Measurements from ENCODE around the gene MTA1.

Gene MTA1

GRCh38 chr14:105478398-105479251 lies 59.0 kb downstream of the MTA1 start:
- no peak for DNase-seq (ENCODE audit: low read depth)
- no peak overlapping the region for H3K4me3 ChIP-seq (ENCODE audit: low read depth, low read length)
- no peak for TF ChIP-seq CTCF (IDR thresholded peaks at IDR 0.05; ENCODE audit: low read depth, low read length)
- no peak for TF ChIP-seq POLR2A (IDR thresholded peaks at IDR 0.05; ENCODE audit: extremely low read depth, insufficient read length)
- TF ChIP-seq MYC (IDR thresholded peaks at IDR 0.05; ENCODE audit: low read depth, low read length), result no peak
- TF ChIP-seq MAX (IDR thresholded peaks at IDR 0.05; ENCODE audit: low read depth, low read length), result no peak

GRCh38 chr14:105479431-105480158 lies 60.0 kb downstream of the MTA1 start:
- no peak for DNase-seq (ENCODE audit: low read depth)
- H3K4me3 ChIP-seq (ENCODE audit: low read depth, low read length), result no peak overlapping the region
- TF ChIP-seq POLR2A (IDR thresholded peaks at IDR 0.05; ENCODE audit: extremely low read depth, insufficient read length) (no peak), MYC (IDR thresholded peaks at IDR 0.05; ENCODE audit: low read depth, low read length) (no peak), MAX (IDR thresholded peaks at IDR 0.05; ENCODE audit: low read depth, low read length) (no peak), CTCF (IDR thresholded peaks at IDR 0.05; ENCODE audit: low read depth, low read length) (no peak)

- DNase-seq (ENCODE audit: low read depth), result no peak
- no peak for TF ChIP-seq CTCF (IDR thresholded peaks at IDR 0.05; ENCODE audit: low read depth, low read length)
- no peak for TF ChIP-seq POLR2A (IDR thresholded peaks at IDR 0.05; ENCODE audit: extremely low read depth, insufficient read length)
- no peak for TF ChIP-seq MAX (IDR thresholded peaks at IDR 0.05; ENCODE audit: low read depth, low read length)
- TF ChIP-seq MYC (IDR thresholded peaks at IDR 0.05; ENCODE audit: low read depth, low read length), result no peak
- no peak overlapping the region for H3K4me3 ChIP-seq (ENCODE audit: low read depth, low read length)
Measured at GRCh38 chr14:105480199-105480746, 60.6 kb downstream of the MTA1 start.

- H3K4me3 ChIP-seq (ENCODE audit: low read depth, low read length), result no peak overlapping the region
- TF ChIP-seq POLR2A (IDR thresholded peaks at IDR 0.05; ENCODE audit: extremely low read depth, insufficient read length) (no peak), MAX (IDR thresholded peaks at IDR 0.05; ENCODE audit: low read depth, low read length) (peak; percentile 73), MYC (IDR thresholded peaks at IDR 0.05; ENCODE audit: low read depth, low read length) (peak; percentile 92), CTCF (IDR thresholded peaks at IDR 0.05; ENCODE audit: low read depth, low read length) (peak; percentile 90)
- peak; percentile 84 for DNase-seq (ENCODE audit: low read depth)
Measured at GRCh38 chr14:105480807-105481801, 61.5 kb downstream of the MTA1 start.

All from NB4 (cell line).